ENCODE data around the gene CRYBA2. TPM values are rescaled to one million over a fixed set of nuclear protein-coding genes. Genes with fewer than 3 reads are reported as not detected.

The CRYBA2 gene
- total RNA-seq, 2 experiments from 2014 or later: not detected

DNA sequence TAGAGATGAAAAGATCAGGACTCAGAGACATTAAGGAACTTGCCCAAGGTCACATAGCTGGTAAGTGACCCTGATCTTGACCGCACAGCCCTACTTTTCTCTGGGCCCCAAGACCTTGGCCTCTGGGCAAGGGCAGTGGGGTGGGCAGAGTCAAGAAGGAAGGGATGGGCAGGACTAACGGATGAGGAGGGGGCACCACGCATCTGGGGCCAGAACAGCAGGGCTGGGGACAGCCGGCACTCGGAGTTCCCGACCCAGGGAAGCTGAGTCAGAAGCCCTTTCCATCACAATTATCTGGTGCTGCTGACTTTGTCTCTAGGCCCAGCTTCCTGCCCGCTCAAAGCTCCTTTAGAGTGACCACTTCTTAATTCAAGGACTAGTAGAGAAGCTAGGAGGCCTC lies 33.7 kb upstream of the CRYBA2 start:
- no peak overlapping the region for H2AFZ ChIP-seq (ENCODE audit: low read length)
- ChIA-PET CTCF (ENCODE audit: unreplicated experiment) (no interaction called here), POLR2A (interaction anchor here (0.6 kb wide), 2 partner anchors 139 to 255 kb away, joined by 3 read pairs; no protein-coding TSS in a partner anchor)
- H3K9me3 ChIP-seq (ENCODE audit: low read length): no peaks in the 10 kb centered on the region
- no peaks in the 10 kb centered on the region for H3K4me1 ChIP-seq (ENCODE audit: insufficient read depth, low read length, poor library complexity, severe bottlenecking)
- no peaks in the 10 kb centered on the region for H4K20me1 ChIP-seq (ENCODE audit: insufficient read depth, low read length)
- H3K27ac ChIP-seq (ENCODE audit: low read depth, low read length, poor library complexity, severe bottlenecking): no peak overlapping the region
- BruUV-seq (replicated peaks): no TSS peak
- H3K36me3 ChIP-seq (ENCODE audit: insufficient read depth, low read length): no peaks in the 10 kb centered on the region
- intact Hi-C loops (cut with micrococcal nuclease; ENCODE audit: unreplicated experiment): no loop called here
- no peaks in the 10 kb centered on the region for H3K79me2 ChIP-seq (ENCODE audit: insufficient read depth, low read depth, low read length)
- no peak for DNase-seq (ENCODE audit: low spot score)
- TF ChIP-seq EZH2phosphoT487 (IDR thresholded peaks at IDR 0.05; ENCODE audit: borderline replicate concordance, low read depth, low read length): no peak
- TF ChIP-seq, protein P1, sequence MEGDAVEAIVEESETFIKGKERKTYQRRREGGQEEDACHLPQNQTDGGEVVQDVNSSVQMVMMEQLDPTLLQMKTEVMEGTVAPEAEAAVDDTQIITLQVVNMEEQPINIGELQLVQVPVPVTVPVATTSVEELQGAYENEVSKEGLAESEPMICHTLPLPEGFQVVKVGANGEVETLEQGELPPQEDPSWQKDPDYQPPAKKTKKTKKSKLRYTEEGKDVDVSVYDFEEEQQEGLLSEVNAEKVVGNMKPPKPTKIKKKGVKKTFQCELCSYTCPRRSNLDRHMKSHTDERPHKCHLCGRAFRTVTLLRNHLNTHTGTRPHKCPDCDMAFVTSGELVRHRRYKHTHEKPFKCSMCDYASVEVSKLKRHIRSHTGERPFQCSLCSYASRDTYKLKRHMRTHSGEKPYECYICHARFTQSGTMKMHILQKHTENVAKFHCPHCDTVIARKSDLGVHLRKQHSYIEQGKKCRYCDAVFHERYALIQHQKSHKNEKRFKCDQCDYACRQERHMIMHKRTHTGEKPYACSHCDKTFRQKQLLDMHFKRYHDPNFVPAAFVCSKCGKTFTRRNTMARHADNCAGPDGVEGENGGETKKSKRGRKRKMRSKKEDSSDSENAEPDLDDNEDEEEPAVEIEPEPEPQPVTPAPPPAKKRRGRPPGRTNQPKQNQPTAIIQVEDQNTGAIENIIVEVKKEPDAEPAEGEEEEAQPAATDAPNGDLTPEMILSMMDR (conservative IDR thresholded peaks at IDR 0.05; ENCODE audit: low read length): no peak
- no peak overlapping the region for H3K4me3 ChIP-seq (ENCODE audit: low read depth, low read length, poor library complexity, severe bottlenecking)
- H3K4me2 ChIP-seq (ENCODE audit: low read length): no peak overlapping the region
- no peaks in the 10 kb centered on the region for H3K9me2 ChIP-seq (ENCODE audit: insufficient read depth, low read length)

DNA sequence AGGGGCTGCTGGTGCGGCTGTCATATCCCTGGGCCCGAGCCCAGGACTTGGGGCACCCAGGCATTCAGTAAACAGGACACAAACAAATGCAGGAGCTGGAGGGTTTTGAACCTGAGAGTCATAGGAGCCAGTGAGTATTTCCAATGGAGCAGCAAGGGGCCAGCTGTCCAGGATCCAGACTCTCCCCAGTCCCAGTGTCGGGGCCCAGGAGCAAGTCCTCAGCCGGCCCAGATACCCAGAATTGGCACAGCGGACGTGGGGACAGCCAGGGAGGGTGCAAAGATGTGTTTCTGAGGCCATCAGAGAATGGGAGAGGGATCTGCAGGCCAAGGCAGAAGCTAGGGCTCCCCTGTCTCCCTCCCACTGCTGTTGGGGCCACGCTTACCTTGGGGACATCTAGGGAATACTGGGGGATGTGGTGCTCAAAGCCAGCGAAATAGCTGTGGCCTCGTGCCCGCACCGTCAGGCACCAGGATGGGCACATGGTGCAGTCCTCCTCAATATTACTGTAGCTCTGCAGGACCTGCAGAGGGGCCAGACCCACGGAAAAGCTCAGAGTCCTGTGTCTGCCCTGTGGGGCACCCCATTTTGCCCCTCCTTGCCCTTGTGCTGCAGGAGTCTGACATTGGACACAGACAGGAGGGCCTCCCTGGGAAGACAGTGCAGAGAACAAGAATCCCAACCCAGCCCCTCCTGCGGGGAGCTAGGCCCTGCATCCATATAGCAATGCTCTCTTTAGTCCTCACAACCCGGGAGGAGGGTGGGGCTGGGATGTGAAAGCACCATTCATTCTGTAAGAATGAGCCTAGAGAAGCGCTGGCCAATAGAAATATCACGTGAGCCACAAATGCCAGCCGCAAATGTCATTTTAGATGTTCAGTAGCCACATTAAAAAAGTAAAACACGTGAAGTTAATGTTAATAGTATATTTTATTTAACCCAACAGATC lies 32.7 kb upstream of the CRYBA2 start:
- no peak for DNase-seq (ENCODE audit: low spot score)
- TF ChIP-seq, protein P1 (conservative IDR thresholded peaks at IDR 0.05; ENCODE audit: low read length): no peak
- no peak for TF ChIP-seq EZH2phosphoT487 (IDR thresholded peaks at IDR 0.05; ENCODE audit: borderline replicate concordance, low read depth, low read length)
- POLR2A ChIA-PET: no interaction called here
- Histone ChIP-seq H3K9me3 (ENCODE audit: low read length) (no peaks in the 10 kb centered on the region), H3K36me3 (ENCODE audit: insufficient read depth, low read length) (no peaks in the 10 kb centered on the region), H3K4me1 (ENCODE audit: insufficient read depth, low read length, poor library complexity, severe bottlenecking) (no peaks in the 10 kb centered on the region), H3K4me3 (ENCODE audit: low read depth, low read length, poor library complexity, severe bottlenecking) (no peak overlapping the region), H3K27ac (ENCODE audit: low read depth, low read length, poor library complexity, severe bottlenecking) (no peak overlapping the region), H3K9me2 (ENCODE audit: insufficient read depth, low read length) (no peaks in the 10 kb centered on the region), H4K20me1 (ENCODE audit: insufficient read depth, low read length) (no peaks in the 10 kb centered on the region), H3K4me2 (ENCODE audit: low read length) (no peak overlapping the region), H3K79me2 (ENCODE audit: insufficient read depth, low read depth, low read length) (no peaks in the 10 kb centered on the region), H2AFZ (ENCODE audit: low read length) (no peak overlapping the region)
- BruUV-seq (replicated peaks): no TSS peak
- intact Hi-C loops (cut with micrococcal nuclease; ENCODE audit: unreplicated experiment): no loop called here
- CTCF ChIA-PET (ENCODE audit: unreplicated experiment): interaction anchor here (0.5 kb wide), 1 partner anchor 49 kb away, joined by 4 read pairs; no protein-coding TSS in a partner anchor

GRCh38 chr2:219024059-219024458 lies 30.8 kb upstream of the CRYBA2 start:
- Histone ChIP-seq H3K9me2 (ENCODE audit: insufficient read depth, low read length) (no peaks in the 10 kb centered on the region), H3K27ac (ENCODE audit: low read depth, low read length, poor library complexity, severe bottlenecking) (no peak overlapping the region), H3K36me3 (ENCODE audit: insufficient read depth, low read length) (no peaks in the 10 kb centered on the region), H3K79me2 (ENCODE audit: insufficient read depth, low read depth, low read length) (no peaks in the 10 kb centered on the region), H3K4me3 (ENCODE audit: low read depth, low read length, poor library complexity, severe bottlenecking) (no peak overlapping the region), H4K20me1 (ENCODE audit: insufficient read depth, low read length) (no peaks in the 10 kb centered on the region), H2AFZ (ENCODE audit: low read length) (no peak overlapping the region), H3K9me3 (ENCODE audit: low read length) (no peaks in the 10 kb centered on the region), H3K4me1 (ENCODE audit: insufficient read depth, low read length, poor library complexity, severe bottlenecking) (no peaks in the 10 kb centered on the region), H3K4me2 (ENCODE audit: low read length) (no peak overlapping the region)
- TF ChIP-seq EZH2phosphoT487 (IDR thresholded peaks at IDR 0.05; ENCODE audit: borderline replicate concordance, low read depth, low read length): no peak
- TF ChIP-seq, protein P1 (conservative IDR thresholded peaks at IDR 0.05; ENCODE audit: low read length): no peak
- ChIA-PET POLR2A (interaction anchor here (0.6 kb wide), 2 partner anchors 76 to 443 kb away, joined by 3 to 5 read pairs; no protein-coding TSS in a partner anchor), CTCF (ENCODE audit: unreplicated experiment) (interaction anchor here (0.5 to 0.6 kb wide), 2 partner anchors 16 to 136 kb away, joined by 3 to 4 read pairs; partner anchors contain the start of gene NHEJ1)
- no TSS peak for BruUV-seq (replicated peaks)
- DNase-seq (ENCODE audit: low spot score): no peak
- intact Hi-C loops (cut with micrococcal nuclease; ENCODE audit: unreplicated experiment): no loop called here
